MM.1S (cell line): Measurements from ENCODE around the gene SKOR1.

Experiments
- EZH2phosphoT487 ChIP-seq: fragments of 300-600 bp; sonication (generic); IDR thresholded peaks from 2 replicates; pipeline ENCODE4 v1.6.1; 2018; ENCODE audit warnings: antibody characterized with exemption, low read length
- TF ChIP-seq, protein P1 (sequence below): fragments of 300-600 bp; sonication (generic); IDR thresholded peaks from 2 replicates; pipeline ENCODE4 v1.5.1; 2016; ENCODE audit warnings: antibody characterized with exemption, low read length, mixed read lengths

DNA sequence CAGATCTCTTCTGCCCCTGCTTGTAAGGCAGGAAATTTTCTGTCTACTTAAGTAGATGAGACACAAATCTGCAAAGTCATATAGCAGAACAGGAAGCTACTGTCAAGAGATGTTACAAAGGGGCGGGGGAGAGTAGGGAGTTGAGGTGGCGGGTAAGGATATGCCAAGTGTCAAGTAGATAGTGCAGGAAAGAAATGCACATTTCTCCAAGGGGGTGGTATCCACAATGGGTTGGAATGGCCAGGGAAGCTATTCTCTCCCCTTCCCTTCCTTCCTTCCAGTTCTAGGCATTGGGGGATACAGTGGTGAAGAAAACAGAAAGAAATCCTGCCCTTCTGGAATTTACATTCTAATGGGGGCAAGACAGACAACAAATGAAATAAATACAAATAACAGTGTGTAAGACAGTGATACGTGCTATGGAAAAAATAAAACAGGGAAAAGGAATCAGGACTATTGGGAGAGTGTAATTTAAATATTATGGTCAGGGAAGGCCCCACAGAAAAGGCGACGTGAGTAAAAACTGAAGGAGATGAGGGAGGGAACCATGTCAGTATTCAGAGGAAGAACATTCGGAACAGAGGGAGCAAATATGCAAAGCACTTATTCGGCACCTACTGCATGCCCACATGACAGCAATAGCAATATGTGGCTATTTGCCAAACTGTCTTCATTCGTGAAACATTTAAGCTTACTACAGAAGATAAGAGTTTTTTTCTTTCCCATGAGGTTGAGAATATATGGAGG, 57.4 kb downstream of the SKOR1 start:
- TF ChIP-seq, protein P1, sequence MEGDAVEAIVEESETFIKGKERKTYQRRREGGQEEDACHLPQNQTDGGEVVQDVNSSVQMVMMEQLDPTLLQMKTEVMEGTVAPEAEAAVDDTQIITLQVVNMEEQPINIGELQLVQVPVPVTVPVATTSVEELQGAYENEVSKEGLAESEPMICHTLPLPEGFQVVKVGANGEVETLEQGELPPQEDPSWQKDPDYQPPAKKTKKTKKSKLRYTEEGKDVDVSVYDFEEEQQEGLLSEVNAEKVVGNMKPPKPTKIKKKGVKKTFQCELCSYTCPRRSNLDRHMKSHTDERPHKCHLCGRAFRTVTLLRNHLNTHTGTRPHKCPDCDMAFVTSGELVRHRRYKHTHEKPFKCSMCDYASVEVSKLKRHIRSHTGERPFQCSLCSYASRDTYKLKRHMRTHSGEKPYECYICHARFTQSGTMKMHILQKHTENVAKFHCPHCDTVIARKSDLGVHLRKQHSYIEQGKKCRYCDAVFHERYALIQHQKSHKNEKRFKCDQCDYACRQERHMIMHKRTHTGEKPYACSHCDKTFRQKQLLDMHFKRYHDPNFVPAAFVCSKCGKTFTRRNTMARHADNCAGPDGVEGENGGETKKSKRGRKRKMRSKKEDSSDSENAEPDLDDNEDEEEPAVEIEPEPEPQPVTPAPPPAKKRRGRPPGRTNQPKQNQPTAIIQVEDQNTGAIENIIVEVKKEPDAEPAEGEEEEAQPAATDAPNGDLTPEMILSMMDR: no peak
- no peak for TF ChIP-seq EZH2phosphoT487
